DOHH2 (cell line): ENCODE results near the gene TAGLN2.

Source experiments
- CTCF ChIP-seq: fragments of 200-600 bp; sonication (generic); IDR thresholded peaks from one replicate; pipeline ENCODE4 v1.5.1; 2014; ENCODE audit warnings: antibody characterized with exemption, mild to moderate bottlenecking, low read depth, low read length; ENCODE audit not compliant: poor library complexity, severe bottlenecking
- EZH2phosphoT487 ChIP-seq: fragments of 200-600 bp; sonication (generic); IDR thresholded peaks from 2 replicates; pipeline ENCODE4 v1.6.1; 2017; ENCODE audit warnings: borderline replicate concordance, mild to moderate bottlenecking, antibody characterized with exemption, low read length, moderate library complexity, mixed read lengths

- TF ChIP-seq CTCF (no peak), EZH2phosphoT487 (no peak)
Measured at GRCh38 chr1:159869173-159869572, 56.1 kb downstream of the TAGLN2 start.
